GM21825 (cell line): ENCODE results near the gene CTCFL.
A peak's percentile ranks its signal among the peaks of the same experiment; 100 is the strongest.
"Not testable (repeated sequence)": the region's sequence is repeated elsewhere in the genome, so short reads cannot be mapped to it uniquely, and the experiment has no call there.

Experiments used
- ATAC-seq: cut with Tn5 transposase; IDR thresholded peaks from one replicate; pipeline ENCODE4 v1.9.1; 2021; ENCODE audit warnings: mild to moderate bottlenecking, moderate library complexity; ENCODE audit not compliant: unreplicated experiment

CTCFL gene

DNA sequence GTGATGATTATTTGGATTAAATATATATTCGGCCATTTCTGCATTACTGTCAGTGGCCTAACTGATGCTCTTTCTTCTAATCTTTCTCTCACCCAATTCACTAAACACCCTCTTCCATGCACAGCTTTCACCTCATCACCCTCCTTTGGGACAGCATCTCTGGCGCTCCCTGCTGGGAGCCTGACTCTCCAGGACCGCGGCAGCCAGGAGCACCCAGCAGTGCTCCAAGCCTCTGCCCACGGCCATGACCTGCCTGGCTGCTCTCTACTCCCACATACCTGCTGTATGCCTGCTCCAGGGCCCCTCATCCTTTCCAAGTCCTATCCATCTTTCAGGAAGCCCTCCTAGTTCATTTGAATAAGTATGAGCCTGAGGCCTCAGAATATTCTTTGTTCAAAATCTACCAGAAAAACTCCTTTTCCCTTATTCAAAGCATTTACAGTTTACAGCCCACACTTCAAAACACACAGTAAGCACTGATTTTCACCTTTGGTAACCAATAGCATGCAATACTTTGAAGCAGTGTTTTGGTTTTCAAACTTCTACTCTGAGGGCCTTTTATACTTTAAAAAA lies 15.2 kb downstream of the CTCFL start:
- no peak for ATAC-seq

GRCh38 chr20:57508831-57509230 lies 16.1 kb downstream of the CTCFL start:
- no peak for ATAC-seq

DNA sequence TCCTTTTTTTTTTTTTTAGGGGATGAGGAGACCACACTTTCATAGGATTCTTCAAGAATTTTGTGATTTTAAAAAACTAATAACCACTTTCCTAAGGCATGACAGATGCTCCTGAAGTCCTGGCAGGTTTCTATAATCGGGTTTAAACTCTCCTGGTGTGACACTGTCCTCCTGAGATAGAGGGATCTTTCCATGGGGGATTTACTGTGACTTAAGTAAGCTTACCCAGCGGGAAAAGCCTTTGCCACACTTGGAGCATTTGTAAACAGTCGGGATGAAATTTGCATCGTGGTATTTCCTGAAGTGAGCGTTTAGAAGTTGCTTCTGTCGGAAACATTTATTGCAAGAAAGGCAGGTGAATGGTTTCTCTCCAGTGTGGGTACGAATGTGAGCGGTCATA lies 16.6 kb downstream of the CTCFL start:
- ATAC-seq, result no peak

DNA sequence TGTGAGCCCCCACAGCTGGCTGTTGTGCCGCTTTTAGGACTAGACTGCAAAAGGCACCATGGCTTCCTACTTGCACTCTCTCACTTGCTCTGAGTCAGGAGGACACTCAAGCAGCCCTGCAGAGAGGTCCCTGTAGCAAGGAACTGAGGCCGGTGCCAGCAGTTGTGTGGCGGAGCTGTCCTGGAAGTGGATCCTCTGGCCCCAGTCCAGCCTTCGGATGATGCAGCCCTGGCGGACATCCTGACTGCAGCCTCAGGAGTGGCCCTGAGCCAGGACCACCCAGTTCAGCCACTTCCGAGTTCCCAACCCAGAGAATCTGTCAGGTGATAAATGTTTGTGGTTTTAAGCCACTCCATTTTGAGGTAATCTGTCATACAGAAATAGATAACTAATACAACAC lies 17.5 kb downstream of the CTCFL start:
- ATAC-seq, result no peak

DNA sequence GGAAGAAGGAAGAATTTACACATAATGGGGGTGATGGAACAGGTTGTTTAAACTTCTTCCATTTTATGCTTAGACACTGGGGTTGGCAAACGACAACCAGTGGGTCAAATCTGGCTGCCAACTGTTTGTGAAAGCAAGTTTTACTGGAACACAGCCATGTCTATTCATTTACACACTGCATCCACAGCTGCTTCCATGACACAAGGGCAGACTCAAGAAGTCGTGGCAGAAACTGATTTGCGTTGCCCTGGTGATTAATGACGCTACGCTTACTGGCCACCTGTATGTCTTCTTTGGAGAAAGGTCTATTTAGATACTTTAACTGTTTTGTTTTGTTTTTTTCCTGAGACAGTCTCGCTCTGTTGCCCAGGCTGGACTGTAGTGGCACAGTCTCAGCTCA lies 19.0 kb downstream of the CTCFL start:
- no peak for ATAC-seq

- ATAC-seq, result no peak
Measured at GRCh38 chr20:57504411-57504810, 20.5 kb downstream of the CTCFL start.

GRCh38 chr20:57503035-57503658 lies 21.8 kb downstream of the CTCFL start:
- ATAC-seq, result no peak

GRCh38 chr20:57502336-57502700 lies 22.6 kb downstream of the CTCFL start:
- no peak for ATAC-seq

DNA sequence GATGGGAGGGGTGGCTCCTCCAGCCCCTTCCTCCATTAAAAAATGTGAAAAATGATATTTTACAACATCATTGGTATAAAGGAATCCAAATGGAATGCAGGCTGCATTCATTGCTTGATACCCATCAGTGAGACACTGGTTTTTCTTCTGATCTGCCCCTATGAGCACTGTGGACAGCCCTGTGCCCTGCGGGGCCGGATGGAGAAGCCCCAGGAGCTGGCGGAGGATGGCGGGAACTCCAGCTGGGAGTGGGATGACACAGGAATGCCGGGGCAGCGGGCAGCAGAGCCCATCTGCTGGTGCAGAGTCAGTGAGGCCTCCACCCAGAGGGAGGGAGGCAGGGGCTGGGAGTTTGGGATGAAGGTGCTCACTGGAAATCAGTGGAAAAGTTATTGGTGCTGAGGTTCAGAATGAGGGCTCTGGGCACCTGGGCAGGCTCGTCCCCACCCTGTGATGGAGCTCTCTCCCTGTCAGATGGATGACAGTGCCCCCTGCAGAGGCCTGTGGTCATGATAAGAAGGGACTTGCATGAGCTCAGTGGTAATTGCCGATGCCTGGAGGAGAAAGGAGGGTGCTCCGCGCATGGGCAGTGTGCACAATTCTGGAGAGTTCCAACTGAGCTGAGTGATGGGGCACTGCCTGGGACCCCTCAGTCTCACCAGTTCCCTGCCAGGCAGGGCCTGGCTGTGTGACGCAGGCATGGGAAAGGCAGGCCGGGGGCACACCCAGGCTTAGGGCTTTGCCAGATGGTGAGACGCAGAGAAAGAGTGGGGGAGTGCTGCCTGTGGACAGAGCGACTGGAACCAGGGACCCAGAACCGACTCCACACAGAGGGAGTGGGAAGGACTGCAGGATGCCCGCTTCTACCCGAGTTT lies 23.2 kb downstream of the CTCFL start:
- ATAC-seq, result no peak

DNA sequence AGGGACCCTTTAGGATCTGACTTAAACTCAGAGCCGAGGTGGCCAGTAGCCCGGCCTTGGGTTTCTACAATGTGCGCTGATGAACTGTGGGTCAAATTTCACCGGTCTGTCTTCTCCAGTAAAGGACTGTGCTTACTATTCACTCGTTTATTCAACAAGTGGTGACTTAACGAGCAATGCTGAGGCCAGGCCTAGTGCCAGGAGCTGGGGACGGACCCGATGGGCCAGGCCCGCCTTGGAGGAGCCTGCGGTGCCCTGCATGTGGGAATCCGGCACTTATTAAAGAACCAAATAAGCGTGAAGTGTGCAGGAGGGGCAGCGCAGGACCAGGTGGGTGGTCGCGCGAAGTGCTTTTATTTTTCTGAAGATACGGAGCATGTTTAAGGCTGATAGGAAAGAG lies 24.0 kb downstream of the CTCFL start:
- ATAC-seq, result no peak

- ATAC-seq, result no peak
Measured at GRCh38 chr20:57500235-57500634, 24.7 kb downstream of the CTCFL start.

- no peak for ATAC-seq
Measured at GRCh38 chr20:57499676-57500075, 25.3 kb downstream of the CTCFL start.

DNA sequence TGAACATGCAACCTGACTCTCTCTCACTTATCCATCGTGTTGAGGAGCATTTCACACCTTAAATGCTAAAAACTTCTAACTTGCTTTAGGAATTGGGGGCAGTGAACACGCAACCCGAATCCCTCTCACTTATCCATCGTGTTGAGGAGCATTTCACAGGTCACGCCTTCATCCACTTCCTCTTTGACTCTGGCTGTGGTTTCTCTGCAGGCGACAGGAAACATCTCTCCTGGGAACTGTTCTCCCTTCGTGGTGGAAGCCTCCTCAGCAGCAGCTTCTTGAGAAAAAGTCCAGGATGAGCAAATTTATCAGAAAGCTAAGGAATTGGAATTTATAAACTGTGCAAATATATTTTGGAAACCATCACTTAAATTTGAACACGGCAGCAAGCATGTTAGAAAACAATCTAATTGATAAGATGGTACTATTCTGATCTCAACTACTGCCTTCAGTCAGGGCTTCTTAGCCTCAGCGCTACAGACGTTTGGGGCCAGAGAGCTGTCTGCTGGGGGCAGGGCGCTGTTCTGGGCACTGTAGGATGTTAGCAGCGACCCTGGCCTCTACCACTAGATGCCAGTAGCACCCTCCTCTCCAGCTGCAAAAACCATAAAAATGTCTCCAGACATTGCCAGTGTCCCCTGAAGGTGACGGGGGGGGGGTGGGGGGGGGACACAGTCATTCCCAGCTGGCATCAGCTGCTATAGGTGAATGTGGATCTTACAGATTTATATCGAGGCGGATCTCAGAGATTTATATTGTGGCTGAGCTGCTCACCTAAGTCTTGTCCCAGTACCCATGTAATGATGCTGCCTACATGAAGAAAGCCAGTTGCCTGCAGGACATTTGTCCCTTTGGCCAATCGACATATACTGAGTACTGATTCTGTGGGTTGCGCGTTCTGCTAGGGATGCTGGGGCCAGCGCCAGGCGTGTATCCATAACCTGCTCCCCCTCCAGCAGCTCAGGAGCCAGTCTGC lies 26.2 kb downstream of the CTCFL start:
- ATAC-seq, result peak; percentile 69

GRCh38 chr20:57496592-57496991 lies 28.3 kb downstream of the CTCFL start:
- ATAC-seq, result no peak

- no peak for ATAC-seq
Measured at GRCh38 chr20:57495978-57496377, 29.0 kb downstream of the CTCFL start.

DNA sequence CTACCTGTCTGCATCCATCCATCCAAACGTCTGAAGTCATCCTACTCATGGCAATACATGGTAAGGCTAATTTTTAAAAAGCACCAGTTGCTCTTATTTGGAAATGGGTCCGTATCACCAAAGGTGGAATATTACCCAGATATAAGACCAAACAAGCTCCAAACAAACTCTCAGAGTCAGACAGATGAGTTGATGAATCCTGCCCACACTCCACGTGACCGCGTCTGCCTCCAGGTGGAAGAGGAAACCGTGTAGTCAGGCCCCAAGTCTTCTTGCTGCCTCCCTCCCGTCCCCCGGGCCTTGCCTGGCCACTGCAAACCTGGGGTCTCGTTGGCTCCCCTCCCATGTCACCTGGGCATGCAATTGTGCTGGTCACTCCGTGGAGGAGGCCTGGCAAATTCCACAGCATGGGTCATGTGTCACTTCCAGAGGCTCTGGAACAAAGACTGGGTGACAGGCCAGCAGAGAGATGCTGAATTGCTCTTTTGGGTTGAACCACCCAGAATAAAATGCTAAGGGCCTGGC lies 31.8 kb downstream of the CTCFL start:
- ATAC-seq, result no peak

GRCh38 chr20:57491373-57491772 lies 33.6 kb downstream of the CTCFL start:
- no peak for ATAC-seq

DNA sequence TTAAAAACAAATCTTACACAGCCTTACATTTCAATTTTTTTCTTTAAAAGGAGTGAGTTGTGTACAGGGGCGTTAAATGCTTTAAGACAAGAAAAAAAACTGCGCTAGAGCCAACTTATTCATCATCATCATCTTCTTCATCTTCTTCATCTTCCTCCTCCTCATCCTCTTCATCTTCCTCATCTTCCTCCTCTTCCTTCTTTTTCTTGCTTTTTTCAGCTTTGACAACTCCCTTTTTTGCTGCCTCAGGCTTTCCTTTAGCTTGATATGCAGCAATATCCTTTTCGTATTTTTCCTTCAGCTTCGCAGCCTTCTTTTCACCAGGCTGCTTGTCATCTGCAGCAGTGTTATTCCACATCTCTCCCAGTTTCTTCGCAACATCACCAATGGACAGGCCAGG lies 36.7 kb downstream of the CTCFL start:
- not testable (repeated sequence) for ATAC-seq

GRCh38 chr20:57485770-57486169 lies 39.2 kb downstream of the CTCFL start:
- ATAC-seq, result no peak

GRCh38 chr20:57484772-57485171 lies 40.2 kb downstream of the CTCFL start:
- ATAC-seq, result no peak
